SU-DHL-6 (cell line): Measurements from ENCODE around the gene REXO1.

Source experiments
- EZH2phosphoT487 ChIP-seq: fragments of 200-600 bp; sonication (generic), shearing (Covaris generic); conservative IDR thresholded peaks from 2 replicates; pipeline ENCODE4 v1.6.1; 2018; ENCODE audit warnings: mild to moderate bottlenecking, antibody characterized with exemption, low read length, moderate library complexity, mixed read lengths
- TF ChIP-seq, protein P1 (sequence below): fragments of 200-600 bp; sonication (generic); IDR thresholded peaks from one replicate; pipeline ENCODE4 v1.5.1; 2017; ENCODE audit warnings: antibody characterized with exemption, mild to moderate bottlenecking, low read length, moderate library complexity; ENCODE audit not compliant: insufficient read depth, poor library complexity, severe bottlenecking

DNA sequence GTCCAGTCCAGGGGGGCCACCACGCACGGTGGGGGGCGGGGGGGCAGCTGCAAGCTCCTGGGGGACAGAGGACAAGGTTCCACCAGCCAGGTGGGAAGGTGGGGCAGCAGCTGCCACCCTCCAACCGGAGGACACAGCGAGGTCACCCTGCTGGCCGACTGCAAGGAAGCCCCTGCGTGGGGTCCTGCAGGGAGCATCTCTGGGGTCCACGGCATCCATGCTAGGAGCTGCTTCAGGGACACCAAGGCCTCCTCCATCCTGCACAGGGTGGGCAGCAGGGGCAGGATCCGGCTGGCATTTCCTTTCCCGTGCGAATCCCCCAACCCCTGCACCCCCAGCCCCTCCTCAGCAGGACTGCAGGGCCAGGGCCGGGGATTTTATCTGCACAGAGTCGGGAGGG, 23.3 kb upstream of the REXO1 start:
- TF ChIP-seq, protein P1, sequence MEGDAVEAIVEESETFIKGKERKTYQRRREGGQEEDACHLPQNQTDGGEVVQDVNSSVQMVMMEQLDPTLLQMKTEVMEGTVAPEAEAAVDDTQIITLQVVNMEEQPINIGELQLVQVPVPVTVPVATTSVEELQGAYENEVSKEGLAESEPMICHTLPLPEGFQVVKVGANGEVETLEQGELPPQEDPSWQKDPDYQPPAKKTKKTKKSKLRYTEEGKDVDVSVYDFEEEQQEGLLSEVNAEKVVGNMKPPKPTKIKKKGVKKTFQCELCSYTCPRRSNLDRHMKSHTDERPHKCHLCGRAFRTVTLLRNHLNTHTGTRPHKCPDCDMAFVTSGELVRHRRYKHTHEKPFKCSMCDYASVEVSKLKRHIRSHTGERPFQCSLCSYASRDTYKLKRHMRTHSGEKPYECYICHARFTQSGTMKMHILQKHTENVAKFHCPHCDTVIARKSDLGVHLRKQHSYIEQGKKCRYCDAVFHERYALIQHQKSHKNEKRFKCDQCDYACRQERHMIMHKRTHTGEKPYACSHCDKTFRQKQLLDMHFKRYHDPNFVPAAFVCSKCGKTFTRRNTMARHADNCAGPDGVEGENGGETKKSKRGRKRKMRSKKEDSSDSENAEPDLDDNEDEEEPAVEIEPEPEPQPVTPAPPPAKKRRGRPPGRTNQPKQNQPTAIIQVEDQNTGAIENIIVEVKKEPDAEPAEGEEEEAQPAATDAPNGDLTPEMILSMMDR: no peak
- no peak for TF ChIP-seq EZH2phosphoT487
